Stimulated activated CD8-positive, alpha-beta memory T cell treated with anti-CD3 and anti-CD28 coated beads, Interleukin-4, amount 100 ng/mL, for 1 hour (primary cell): ENCODE results near the gene PCDH19.
"Not testable (repeated sequence)": the region's sequence is repeated elsewhere in the genome, so short reads cannot be mapped to it uniquely, and the experiment has no call there.

Experiments
- DNase-seq, 2 donors: peaks; one replicate each; pipeline ENCODE4 v3.0.0-alpha.2; 2020; ENCODE audit warnings: low read depth in 2 of 2, low spot score in 1 of 2

The PCDH19 gene

GRCh38 chrX:100409610-100410590 lies at the start of gene PCDH19:
Gene PCDH19, minus strand, starts transcription at chrX:100410273. Its CDS starts 1,676 bp downstream, at chrX:100408597.
- no peak for DNase-seq

- no peak for DNase-seq
These were observed 39.9 kb upstream of the PCDH19 start for GRCh38 chrX:100449696-100450608.

- DNase-seq, result no peak
These were observed 37.8 kb upstream of the PCDH19 start for GRCh38 chrX:100447655-100448397.

GRCh38 chrX:100445593-100445992 lies 35.5 kb upstream of the PCDH19 start:
- DNase-seq, result no peak

- not testable (repeated sequence) for DNase-seq
These were observed 31.2 kb upstream of the PCDH19 start for GRCh38 chrX:100441321-100441720.

GRCh38 chrX:100440006-100440405 lies 29.9 kb upstream of the PCDH19 start:
- no peak for DNase-seq

GRCh38 chrX:100435726-100436125 lies 25.7 kb upstream of the PCDH19 start:
- DNase-seq, result no peak

- no peak for DNase-seq
These were observed 13.9 kb upstream of the PCDH19 start for GRCh38 chrX:100424012-100424411.

- no peak for DNase-seq
These were observed 8.5 kb upstream of the PCDH19 start for GRCh38 chrX:100418556-100418955.

GRCh38 chrX:100417681-100418080 lies 7.6 kb upstream of the PCDH19 start:
- no peak for DNase-seq

GRCh38 chrX:100413229-100413628 lies 3.2 kb upstream of the PCDH19 start:
- no peak for DNase-seq

GRCh38 chrX:100411802-100412715 lies 2.0 kb upstream of the PCDH19 start:
- no peak for DNase-seq

GRCh38 chrX:100410901-100411801 lies 1.1 kb upstream of the PCDH19 start:
- DNase-seq, result no peak

GRCh38 chrX:100408713-100409609 lies 1.1 kb downstream of the PCDH19 start:
- no peak for DNase-seq

GRCh38 chrX:100407784-100408712 lies 2.0 kb downstream of the PCDH19 start:
- no peak for DNase-seq

GRCh38 chrX:100407147-100407783 lies 2.8 kb downstream of the PCDH19 start:
- no peak for DNase-seq
